ENCODE results near the gene ADTRP.

ADTRP gene

DNA sequence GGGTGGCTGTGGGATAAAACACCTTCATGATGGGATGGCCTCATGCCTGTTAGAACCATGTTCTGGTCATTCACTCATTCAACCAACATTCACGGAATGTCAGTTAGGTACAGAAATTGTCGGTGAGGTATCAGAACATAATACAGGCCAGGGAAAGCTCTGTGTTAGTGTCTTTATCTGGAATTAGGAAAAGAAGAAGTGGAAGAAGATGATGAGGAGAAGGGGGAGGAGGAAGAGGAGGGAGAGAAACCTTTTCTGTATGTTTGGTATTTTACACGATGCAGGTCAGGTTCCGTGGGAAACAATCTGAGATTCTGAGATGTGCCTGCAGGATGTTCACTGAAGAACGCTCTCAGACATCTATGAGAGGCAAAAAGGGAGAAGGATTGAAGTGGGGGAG is 5.6 kb downstream of the ADTRP start:
- no peak for DNase-seq (ENCODE audit: low read depth)

DNA sequence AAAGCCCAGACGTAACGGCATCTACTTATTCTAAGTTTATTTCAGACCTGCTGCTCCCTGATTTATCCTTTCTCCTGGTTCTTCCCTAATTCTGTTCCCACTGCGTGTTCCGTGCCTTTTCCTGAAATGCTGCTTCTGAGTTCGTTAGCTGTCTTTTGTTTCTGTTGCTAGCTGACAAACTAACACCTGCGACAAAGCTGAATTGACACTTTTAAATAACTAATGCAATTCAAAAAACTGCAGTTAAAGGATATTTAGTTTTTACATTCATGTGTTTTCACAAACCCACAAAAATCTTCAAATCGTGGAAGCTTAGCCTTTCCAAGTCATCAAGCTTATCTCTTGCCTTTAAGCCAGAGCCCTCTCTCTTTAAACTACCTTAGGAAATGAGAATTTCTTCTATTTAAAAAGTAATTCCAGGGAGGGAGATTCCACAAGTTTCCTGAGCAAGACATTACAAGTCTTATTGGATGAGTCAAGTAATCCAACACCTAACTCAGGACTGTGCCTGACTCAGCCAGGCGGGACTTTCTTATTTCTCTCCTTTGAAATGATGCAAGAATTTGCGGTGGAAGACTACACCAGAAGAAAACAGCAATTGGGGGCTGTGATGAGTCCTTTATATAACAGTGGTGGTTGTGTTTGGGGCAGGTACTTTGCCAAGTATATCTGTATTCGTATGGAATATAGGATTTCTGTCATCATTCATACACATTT is 6.3 kb downstream of the ADTRP start:
- DNase-seq (ENCODE audit: low read depth) = no peak

- DNase-seq (ENCODE audit: low read depth) = no peak
These were observed 7.0 kb downstream of the ADTRP start for GRCh38 chr6:11771473-11772048.

DNA sequence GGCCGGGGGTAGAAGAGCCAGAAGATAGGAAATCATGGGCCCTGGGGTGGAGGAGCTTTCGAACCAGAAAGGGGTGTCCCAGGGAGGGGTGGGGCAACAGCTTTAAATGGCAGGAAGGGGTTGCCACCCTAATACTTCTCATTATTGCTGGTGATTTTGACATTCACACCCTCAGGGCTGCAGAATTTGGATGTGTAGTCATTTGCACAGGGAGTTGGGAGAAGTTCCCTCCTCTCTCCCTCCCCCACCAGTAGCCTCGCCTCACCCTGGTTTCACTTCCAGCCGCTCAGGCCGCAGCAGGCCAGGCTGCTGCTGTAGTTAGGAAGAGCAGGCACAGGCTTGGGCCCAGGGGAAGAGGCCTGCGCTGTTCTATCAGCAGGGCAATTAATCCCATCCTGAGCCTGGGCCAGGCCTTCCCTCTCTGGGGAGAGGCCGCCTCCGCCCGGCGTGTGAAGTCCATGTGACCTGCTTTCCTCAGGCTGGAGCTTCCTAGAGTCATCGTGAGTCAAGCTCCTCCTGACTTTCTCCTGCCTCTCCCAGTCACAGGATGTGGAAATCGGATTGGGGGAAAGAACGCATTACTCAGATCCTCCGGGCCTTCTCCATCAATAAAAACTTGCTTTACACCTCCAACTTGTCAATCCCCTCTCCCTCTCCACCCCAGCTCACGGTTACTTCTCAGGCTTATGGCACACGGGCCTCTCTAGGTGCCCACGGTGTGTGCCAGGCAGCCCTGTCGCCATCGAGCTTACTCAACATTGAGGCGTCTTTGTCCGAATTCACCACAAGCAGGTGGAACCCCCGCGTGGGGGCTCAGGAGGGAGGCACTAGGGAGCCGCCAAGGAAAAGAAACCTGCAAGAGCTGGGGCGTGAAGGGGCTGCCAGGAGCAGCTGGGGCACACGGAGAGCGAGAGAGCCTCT is 7.8 kb downstream of the ADTRP start:
- no peak for DNase-seq (ENCODE audit: low read depth)

DNA sequence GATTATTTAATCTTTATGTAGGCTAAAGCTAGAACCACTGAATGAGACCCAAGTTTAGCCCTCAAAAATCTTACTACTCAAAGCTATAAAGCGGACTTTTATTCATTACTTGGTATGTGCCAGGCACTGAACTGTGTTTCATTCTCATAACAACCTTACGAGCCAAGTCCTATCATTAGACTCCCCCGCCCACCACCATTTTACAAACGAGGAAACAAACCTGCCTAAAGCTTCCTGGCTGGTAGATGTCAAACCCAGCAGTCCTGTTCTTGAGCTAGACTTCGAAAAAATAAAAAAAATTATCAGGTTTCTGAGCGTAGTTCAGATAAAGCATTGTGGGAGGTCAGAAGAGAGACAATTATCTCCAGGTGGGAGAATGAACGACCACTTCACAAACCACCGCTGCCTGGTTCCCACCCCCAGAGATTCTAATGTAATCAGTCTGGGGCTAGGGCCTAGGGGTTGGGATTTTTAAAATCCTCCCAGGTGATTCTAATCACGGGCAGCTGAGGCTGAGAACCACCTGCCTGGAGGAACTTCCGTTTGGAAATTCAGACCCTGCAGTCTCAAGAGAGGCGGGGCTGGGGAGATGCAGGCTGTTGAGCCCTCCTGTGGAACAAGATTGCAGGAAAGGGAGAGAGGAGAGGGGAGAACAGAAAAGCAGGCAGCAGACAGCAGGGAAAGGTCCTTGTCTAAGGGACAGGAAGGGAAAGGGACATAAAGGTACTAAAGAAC is 8.6 kb downstream of the ADTRP start:
- no peak for DNase-seq (ENCODE audit: low read depth)

- DNase-seq (ENCODE audit: low read depth) = no peak
These were observed 9.4 kb downstream of the ADTRP start for GRCh38 chr6:11769244-11769643.

GRCh38 chr6:11767978-11768756 is 10.4 kb downstream of the ADTRP start:
- no peak for DNase-seq (ENCODE audit: low read depth)

DNA sequence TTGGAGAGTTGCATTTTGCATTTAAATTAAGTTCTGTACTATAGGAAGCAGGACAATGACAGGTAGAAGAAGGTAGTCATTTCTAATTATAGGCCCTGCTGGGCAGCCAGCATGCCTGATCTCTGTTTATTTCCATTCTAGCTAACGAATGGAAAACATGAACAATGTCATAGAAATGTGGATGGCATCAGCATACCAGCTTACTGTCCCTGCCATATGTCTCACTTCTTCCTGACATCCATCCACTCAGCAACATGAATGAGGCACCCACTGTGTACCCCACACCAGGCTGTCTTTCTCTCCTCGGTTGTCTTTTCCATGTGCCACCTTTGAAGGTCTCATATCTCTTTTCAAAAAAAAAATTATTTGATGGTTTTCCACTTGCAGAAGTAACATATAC is 11.1 kb downstream of the ADTRP start:
- DNase-seq (ENCODE audit: low read depth) = no peak

DNA sequence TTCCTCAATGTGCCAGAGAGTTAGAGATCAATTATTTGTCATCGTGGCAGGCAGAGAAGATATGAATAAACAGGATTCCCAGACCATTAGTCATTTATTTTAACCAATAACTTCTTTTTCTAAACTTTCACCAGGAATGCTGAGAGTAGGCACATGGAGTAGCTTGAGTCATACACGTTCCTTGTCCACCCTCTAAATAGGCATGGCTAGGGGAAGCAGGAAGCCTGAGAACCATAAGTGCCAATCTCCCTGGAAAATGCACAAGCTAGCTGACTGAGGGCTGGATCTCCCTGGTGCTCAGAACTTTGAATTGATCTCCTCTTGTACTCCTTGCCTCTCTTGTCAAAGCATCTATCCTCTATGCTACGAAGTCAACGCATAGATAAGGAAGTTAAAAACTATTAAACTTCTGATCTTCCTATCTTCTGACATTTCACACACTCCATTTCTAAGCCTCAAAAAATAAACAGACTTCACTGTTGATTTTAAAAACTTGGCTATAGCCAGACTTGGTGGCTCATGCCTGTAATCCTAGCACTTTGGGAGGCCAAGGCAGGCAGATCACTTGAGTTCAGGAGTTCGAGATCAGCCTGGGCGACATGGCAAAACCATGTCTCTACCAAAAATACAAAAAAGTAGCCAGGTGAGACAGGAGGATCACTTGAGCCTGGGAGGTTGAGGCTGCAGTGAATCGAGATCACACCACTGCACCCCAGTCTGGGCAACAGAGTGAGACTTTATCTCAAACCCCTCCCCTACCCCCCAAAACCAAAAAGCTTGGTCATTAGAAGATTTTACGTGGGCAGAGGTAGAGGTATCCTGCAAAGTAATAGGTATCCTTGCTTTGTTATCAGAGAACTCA is 11.8 kb downstream of the ADTRP start:
- DNase-seq (ENCODE audit: low read depth) = no peak

- no peak for DNase-seq (ENCODE audit: low read depth)
These were observed 12.6 kb downstream of the ADTRP start for GRCh38 chr6:11766043-11766442.

GRCh38 chr6:11764250-11764604 is 14.4 kb downstream of the ADTRP start:
- no peak for DNase-seq (ENCODE audit: low read depth)

DNA sequence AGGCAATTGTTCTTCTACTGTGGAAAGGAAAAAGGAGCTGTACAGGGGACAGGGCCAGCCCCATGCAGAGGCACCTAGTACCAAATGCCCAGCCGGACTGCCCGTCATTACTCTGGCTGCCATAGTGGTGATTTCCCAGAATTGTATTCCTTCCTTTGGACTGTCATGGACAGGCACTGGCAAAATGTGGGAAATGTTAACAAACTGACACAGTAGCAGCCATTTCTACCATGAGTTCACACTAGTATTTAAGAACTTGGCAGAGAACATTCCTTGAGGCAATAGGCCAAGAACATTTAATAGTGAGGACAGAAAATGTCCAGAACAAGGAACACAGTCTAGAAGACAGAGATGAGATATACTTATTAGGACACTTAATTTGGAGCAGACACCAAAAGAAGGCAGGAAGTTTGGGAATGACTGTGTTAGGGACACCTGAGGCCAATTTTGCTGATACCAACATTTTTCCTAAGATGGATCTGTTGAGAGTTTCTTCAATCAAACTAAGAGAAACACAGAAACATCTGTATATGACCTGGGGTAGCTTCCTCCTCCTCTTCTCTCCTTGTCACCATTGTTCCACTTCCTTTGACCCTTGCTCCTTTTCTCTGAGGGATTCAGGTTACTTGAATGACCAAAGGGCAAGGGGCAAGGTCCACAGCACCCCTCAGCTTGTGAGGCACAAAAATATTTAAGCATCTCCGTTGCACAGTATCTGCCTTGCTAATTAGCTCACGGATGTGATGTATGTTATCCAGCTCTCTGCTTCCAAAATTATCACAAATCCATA is 14.9 kb downstream of the ADTRP start:
- DNase-seq (ENCODE audit: low read depth) = no peak

GRCh38 chr6:11762794-11763459 is 15.7 kb downstream of the ADTRP start:
- no peak for DNase-seq (ENCODE audit: low read depth)

- DNase-seq (ENCODE audit: low read depth) = no peak
These were observed 16.6 kb downstream of the ADTRP start for GRCh38 chr6:11761744-11762620.

DNA sequence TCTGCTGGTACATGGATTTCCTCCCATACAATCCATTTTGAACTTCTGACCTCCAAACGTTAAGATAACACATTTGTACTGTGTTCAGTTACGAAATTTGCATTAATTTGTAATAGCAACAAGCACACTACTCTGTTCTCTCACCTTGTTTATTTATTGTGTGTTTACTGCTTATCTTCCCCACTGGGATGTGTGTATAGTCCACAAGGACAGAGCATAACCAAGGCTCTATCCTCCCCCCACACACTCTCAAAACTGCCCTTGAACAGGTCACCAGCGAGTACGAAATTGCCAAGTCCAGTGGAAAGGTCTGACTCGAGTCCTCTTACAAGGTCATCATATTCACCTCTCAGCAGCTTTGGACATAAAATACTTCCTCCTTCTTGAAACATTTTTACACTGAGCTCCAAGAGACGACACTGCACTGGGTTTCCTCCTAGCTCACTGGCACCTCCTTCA is 18.6 kb downstream of the ADTRP start:
- DNase-seq (ENCODE audit: low read depth) = no peak

DNA sequence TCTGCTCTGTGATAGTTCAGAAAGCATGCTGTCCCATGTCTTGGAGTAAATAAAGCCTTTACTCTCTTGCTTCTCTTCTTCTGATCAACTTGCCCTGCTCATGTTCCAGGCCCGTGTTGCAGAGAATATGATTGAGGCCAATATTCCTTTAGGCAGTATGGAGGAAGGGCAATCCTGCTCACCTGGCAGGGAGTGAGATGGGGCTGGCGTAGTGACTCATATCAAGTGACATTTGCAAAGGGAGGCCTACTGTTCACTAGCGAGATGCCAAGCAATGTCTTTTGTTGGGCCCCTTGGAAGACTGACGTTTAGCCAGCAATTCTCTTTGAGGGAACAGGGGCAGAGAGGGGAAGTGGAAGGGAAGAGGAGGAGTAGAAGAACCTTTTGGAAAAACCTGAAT is 19.7 kb downstream of the ADTRP start:
- no peak for DNase-seq (ENCODE audit: low read depth)

DNA sequence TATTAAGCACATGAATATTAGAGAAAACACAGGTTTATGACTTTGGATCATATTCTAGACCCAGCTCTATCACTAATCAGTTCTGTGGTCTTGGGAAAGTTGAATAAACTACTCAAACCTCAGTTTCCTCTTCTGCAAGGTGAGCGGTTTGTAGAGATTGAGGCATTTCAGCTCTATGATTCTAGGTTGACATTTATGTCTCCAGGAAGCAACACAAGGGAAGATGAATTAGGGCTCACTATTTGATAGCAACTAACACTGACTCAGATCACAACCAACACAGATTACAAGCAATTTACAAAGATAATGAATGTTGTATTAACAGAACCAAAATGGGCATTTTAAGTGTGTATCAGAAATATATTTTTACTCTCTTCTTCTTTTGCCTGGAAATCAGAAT is 21.9 kb downstream of the ADTRP start:
- no peak for DNase-seq (ENCODE audit: low read depth)

- DNase-seq (ENCODE audit: low read depth) = no peak
These were observed 22.3 kb downstream of the ADTRP start for GRCh38 chr6:11756292-11756691.

Measured in stimulated activated CD8-positive, alpha-beta memory T cell treated with anti-CD3 and anti-CD28 coated beads, Interleukin-15, amount 100 ng/mL, for 1 hour (primary cell).